Measurements from ENCODE around the gene LYRM7. TPM values are rescaled to one million over a fixed set of nuclear protein-coding genes. Genes with fewer than 3 reads are reported as not detected.

Gene LYRM7
- total RNA-seq, 1 experiment from 2014 or later: 5.0 TPM

DNA sequence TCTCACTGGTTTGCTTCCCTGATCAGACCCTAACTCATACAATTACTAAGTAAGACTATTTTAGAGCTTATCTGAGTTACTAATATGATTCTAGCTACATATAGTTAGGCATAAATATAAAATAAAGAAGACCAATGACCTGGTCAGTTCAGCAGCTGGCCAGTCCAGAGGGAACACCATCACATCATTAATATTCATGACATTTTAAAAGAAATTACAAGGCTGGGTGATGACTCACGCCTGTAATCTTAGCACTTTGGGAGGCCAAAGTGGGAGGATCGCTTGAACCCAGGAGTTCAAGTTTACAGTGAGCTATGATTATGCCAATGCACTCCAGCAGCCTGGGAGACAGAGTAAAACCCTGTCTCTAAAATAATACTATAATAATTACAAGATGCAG lies 56.2 kb downstream of the LYRM7 start:
- no peak overlapping the region for H3K4me2 ChIP-seq (ENCODE audit: low read length)
- H3K79me2 ChIP-seq (ENCODE audit: low read length): no peaks in the 10 kb centered on the region
- H4K20me1 ChIP-seq (ENCODE audit: low read length): no peaks in the 10 kb centered on the region
- DNase-seq (no peak), ATAC-seq (no peak)
- intact Hi-C loops (cut with micrococcal nuclease): no loop called here
- H3K36me3 ChIP-seq (ENCODE audit: low read depth, low read length): no peaks in the 10 kb centered on the region
- H2AFZ ChIP-seq (ENCODE audit: low read length): no peak overlapping the region
- no peaks in the 10 kb centered on the region for H3K9me3 ChIP-seq (ENCODE audit: low read length)
- H3F3A ChIP-seq (ENCODE audit: low read length, unreplicated experiment): no peaks in the 10 kb centered on the region
- H3K4me3 ChIP-seq (ENCODE audit: low read length): no peak overlapping the region
- BruUV-seq (replicated peaks): no TSS peak
- H3K27me3 ChIP-seq (ENCODE audit: low read length): no peaks in the 10 kb centered on the region
- no peak overlapping the region for H3K9ac ChIP-seq (ENCODE audit: low read length)
- H3K9me2 ChIP-seq (replicated peaks; ENCODE audit: low read length): no peaks in the 10 kb centered on the region
- H3K27ac ChIP-seq (ENCODE audit: low read length): no peak overlapping the region
- TF ChIP-seq EZH2phosphoT487 (IDR thresholded peaks at IDR 0.05; ENCODE audit: borderline replicate concordance, low read length): no peak
- TF ChIP-seq CTCF (conservative IDR thresholded peaks at IDR 0.05; ENCODE audit: low read depth, low read length): no peak
- TF ChIP-seq EZH2 (IDR thresholded peaks at IDR 0.05; ENCODE audit: low read length, unreplicated experiment): no peak
- H3K4me1 ChIP-seq (ENCODE audit: insufficient read depth, low read length): peaks cover 6% of the 10 kb centered on the region; the same call in 1 of the 2 replicates
- ChIA-PET POLR2A (ENCODE audit: unreplicated experiment) (no interaction called here), CTCF (no interaction called here)

- no peaks in the 10 kb centered on the region for H3K27me3 ChIP-seq (ENCODE audit: low read length)
- CTCF ChIA-PET: no interaction called here
- no peaks in the 10 kb centered on the region for H3K4me1 ChIP-seq (ENCODE audit: insufficient read depth, low read length)
- no peaks in the 10 kb centered on the region for H3K9me3 ChIP-seq (ENCODE audit: low read length)
- no peaks in the 10 kb centered on the region for H3K9me2 ChIP-seq (replicated peaks; ENCODE audit: low read length)
- no peaks in the 10 kb centered on the region for H3F3A ChIP-seq (ENCODE audit: low read length, unreplicated experiment)
- no TSS peak for BruUV-seq (replicated peaks)
- ATAC-seq (no peak), DNase-seq (no peak)
- H3K9ac ChIP-seq (ENCODE audit: low read length): no peak overlapping the region
- TF ChIP-seq CTCF (conservative IDR thresholded peaks at IDR 0.05; ENCODE audit: low read depth, low read length) (no peak), EZH2 (IDR thresholded peaks at IDR 0.05; ENCODE audit: low read length, unreplicated experiment) (no peak), EZH2phosphoT487 (IDR thresholded peaks at IDR 0.05; ENCODE audit: borderline replicate concordance, low read length) (no peak)
- H3K4me2 ChIP-seq (ENCODE audit: low read length): no peak overlapping the region
- H2AFZ ChIP-seq (ENCODE audit: low read length): no peak overlapping the region
- H4K20me1 ChIP-seq (ENCODE audit: low read length): no peaks in the 10 kb centered on the region
- H3K4me3 ChIP-seq (ENCODE audit: low read length): no peak overlapping the region
- H3K36me3 ChIP-seq (ENCODE audit: low read depth, low read length): no peaks in the 10 kb centered on the region
- no peaks in the 10 kb centered on the region for H3K79me2 ChIP-seq (ENCODE audit: low read length)
- no peak overlapping the region for H3K27ac ChIP-seq (ENCODE audit: low read length)
- intact Hi-C loops (cut with micrococcal nuclease): no loop called here
- POLR2A ChIA-PET (ENCODE audit: unreplicated experiment): no interaction called here
These were observed 57.9 kb downstream of the LYRM7 start for GRCh38 chr5:131228646-131229045.

DNA sequence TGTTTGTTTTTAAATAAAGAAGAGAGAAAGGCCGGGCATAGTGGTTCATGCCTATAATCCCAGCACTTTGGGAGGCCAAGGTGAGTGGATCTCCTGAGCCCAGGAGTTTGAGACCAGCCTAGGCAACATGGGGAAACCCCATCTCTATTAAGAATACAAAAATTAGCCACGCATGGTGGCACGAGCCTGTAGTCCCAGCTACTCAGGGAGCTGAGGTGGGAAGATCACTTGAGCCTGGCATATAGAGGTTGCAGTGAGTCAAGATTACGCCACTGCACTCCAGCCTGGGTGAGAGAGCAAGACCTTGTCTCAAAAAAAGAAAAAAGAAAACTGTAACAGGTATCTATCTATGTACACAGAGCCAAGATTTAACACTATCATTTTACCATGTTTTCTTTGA lies 58.9 kb downstream of the LYRM7 start:
- no peaks in the 10 kb centered on the region for H3K36me3 ChIP-seq (ENCODE audit: low read depth, low read length)
- H3K27me3 ChIP-seq (ENCODE audit: low read length): no peaks in the 10 kb centered on the region
- H3K4me3 ChIP-seq (ENCODE audit: low read length): no peak overlapping the region
- intact Hi-C loops (cut with micrococcal nuclease): no loop called here
- ChIA-PET CTCF (no interaction called here), POLR2A (ENCODE audit: unreplicated experiment) (no interaction called here)
- H4K20me1 ChIP-seq (ENCODE audit: low read length): no peaks in the 10 kb centered on the region
- BruUV-seq (replicated peaks): no TSS peak
- no peak overlapping the region for H3K9ac ChIP-seq (ENCODE audit: low read length)
- H3K9me2 ChIP-seq (replicated peaks; ENCODE audit: low read length): no peaks in the 10 kb centered on the region
- H3K4me1 ChIP-seq (ENCODE audit: insufficient read depth, low read length): no peaks in the 10 kb centered on the region
- ATAC-seq (no peak), DNase-seq (no peak)
- H3K4me2 ChIP-seq (ENCODE audit: low read length): no peak overlapping the region
- H3F3A ChIP-seq (ENCODE audit: low read length, unreplicated experiment): no peaks in the 10 kb centered on the region
- H3K79me2 ChIP-seq (ENCODE audit: low read length): no peaks in the 10 kb centered on the region
- TF ChIP-seq EZH2phosphoT487 (IDR thresholded peaks at IDR 0.05; ENCODE audit: borderline replicate concordance, low read length) (no peak), EZH2 (IDR thresholded peaks at IDR 0.05; ENCODE audit: low read length, unreplicated experiment) (no peak), CTCF (conservative IDR thresholded peaks at IDR 0.05; ENCODE audit: low read depth, low read length) (no peak)
- no peak overlapping the region for H3K27ac ChIP-seq (ENCODE audit: low read length)
- no peaks in the 10 kb centered on the region for H3K9me3 ChIP-seq (ENCODE audit: low read length)
- no peak overlapping the region for H2AFZ ChIP-seq (ENCODE audit: low read length)

Measured in PC-3 (cell line).